ENCODE measurements around the gene ERICH3.
A peak's percentile ranks its signal among the peaks of the same experiment; 100 is the strongest.

Gene ERICH3

DNA sequence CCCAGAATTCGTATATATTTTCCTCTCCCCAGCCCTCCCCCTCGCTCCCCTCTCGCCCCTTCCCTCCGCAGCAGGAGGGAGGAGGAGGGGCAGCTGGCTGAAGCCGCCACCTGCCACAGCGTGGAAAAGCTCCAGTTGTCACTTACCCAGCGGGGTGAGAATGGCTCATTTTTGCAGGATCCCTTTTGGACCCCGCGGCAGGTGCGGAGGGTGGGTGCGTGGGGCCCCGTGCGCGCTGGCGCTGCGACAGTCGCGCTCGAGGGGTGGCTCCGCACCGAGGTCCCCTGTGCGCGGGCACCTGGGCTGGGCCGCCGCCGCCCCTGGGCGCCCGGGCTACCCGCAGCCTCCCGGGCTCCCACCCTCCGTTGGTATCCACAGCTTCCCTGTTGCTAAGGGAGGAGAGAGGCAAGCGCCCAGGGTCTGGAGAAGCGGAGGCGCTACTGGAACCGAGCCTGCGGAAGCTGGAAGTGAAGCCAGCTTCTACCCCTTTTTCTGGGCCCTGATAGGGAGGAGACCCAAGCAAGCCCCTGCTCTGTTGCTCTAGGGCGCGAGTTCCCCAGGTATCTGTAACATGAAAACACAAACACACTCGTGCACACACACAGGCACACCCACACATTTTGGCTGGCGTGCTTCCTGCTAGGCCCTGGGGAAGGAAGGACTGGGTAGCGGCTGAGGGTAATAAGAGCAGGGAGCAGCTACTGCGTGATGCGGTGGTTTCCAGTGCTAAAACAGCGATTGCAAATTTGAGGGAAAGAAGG, at the start of gene ERICH3:
Gene ERICH3 (minus strand): TSS at position 442 of the 761 bp plus-strand sequence. CDS start 273 bp downstream, at position 169.
- H3K4me3 ChIP-seq (ENCODE audit: low read depth, low read length): 0 out of 2 replicates have a peak within 1 kb of the TSS, but pooled peaks have one; percentile 9
- no peak for DNase-seq (ENCODE audit: low read depth, low spot score)
- no peak for TF ChIP-seq CTCF (IDR thresholded peaks at IDR 0.05; ENCODE audit: insufficient read depth, low read length, missing control alignments)
- ChIA-PET POLR2A (no interaction called here), CTCF (interaction anchor here (3.1 kb wide), 1 partner anchor 16 kb away, joined by 12 read pairs; no protein-coding TSS in a partner anchor)

DNA sequence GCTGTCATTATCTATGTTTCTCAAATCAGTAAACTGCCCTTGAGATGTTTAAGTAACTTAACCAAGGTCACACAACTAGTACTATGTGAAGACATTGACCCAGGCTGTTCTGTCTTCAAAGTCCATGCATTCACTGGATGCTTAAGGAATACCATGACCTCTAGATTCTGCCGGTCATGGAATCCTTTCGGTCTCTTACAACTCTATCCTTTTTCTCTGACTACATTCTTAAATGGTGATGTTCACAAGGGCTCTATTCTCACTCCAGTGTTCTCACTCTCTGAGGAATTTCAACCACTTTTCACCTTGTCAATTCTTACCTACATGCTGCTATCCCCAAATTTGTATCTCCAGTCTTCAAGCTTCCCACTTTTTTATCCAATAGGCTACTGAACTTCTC, 44.0 kb upstream of the ERICH3 start:
- CTCF ChIA-PET: interaction anchor here (1.2 to 2.3 kb wide), 2 partner anchors 16 to 28 kb away, joined by 6 to 7 read pairs; partner anchors contain the start of genes CRYZ and TYW3
- POLR2A ChIA-PET: no interaction called here
- no peak for DNase-seq (ENCODE audit: low read depth, low spot score)
- TF ChIP-seq CTCF (IDR thresholded peaks at IDR 0.05; ENCODE audit: insufficient read depth, low read length, missing control alignments): no peak
- H3K4me3 ChIP-seq (ENCODE audit: low read depth, low read length): no peak overlapping the region

- ChIA-PET CTCF (interaction anchor here (2.3 kb wide), 1 partner anchor 27 kb away, joined by 7 read pairs; no protein-coding TSS in a partner anchor), POLR2A (no interaction called here)
- no peak overlapping the region for H3K4me3 ChIP-seq (ENCODE audit: low read depth, low read length)
- no peak for DNase-seq (ENCODE audit: low read depth, low spot score)
- TF ChIP-seq CTCF (IDR thresholded peaks at IDR 0.05; ENCODE audit: insufficient read depth, low read length, missing control alignments): no peak
These were observed 43.2 kb upstream of the ERICH3 start for GRCh38 chr1:74716822-74717221.

DNA sequence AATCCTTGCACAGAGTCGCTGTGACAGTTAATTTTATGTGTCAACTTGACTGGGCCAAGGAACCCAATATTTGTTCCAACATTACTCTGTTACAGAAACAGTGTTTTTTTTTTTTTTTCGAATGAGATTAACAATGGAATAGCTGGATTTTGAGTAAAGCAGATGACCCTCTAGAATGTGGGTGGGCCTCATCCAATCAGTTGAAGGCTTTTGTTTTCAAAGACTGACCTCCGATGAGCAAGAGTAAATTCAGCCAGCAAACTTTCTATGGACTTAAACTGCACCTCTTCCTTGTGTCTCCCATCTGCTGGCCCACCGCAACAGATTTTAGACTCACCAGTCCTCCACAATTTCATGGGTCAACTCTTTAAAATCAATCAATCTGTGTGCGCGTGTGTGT, 42.2 kb upstream of the ERICH3 start:
- H3K4me3 ChIP-seq (ENCODE audit: low read depth, low read length): no peak overlapping the region
- no peak for TF ChIP-seq CTCF (IDR thresholded peaks at IDR 0.05; ENCODE audit: insufficient read depth, low read length, missing control alignments)
- CTCF ChIA-PET: interaction anchor here (1.1 kb wide), 1 partner anchor 18 kb away, joined by 4 read pairs; no protein-coding TSS in a partner anchor
- POLR2A ChIA-PET: no interaction called here
- no peak for DNase-seq (ENCODE audit: low read depth, low spot score)

DNA sequence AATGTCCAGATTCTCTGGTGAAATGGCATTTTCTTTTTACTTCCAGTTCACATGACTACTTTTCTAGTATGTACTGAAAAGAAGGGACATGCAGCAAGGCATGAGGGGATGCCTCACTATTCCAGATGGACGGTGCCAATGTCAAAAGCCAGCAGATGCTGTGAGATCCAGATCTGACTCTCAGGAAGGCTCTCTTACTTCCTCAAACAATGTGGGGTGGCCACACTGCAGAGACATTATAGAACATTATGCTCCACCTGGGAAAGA, 41.6 kb upstream of the ERICH3 start:
- POLR2A ChIA-PET: interaction anchor here (1.5 kb wide), 1 partner anchor 11 kb away, joined by 3 read pairs; no protein-coding TSS in a partner anchor

More for the DNA sequence above, 41.6 kb upstream of the ERICH3 start:
- H3K4me3 ChIP-seq (ENCODE audit: low read depth, low read length): no peak overlapping the region
- TF ChIP-seq CTCF (IDR thresholded peaks at IDR 0.05; ENCODE audit: insufficient read depth, low read length, missing control alignments): no peak
- no peak for DNase-seq (ENCODE audit: low read depth, low spot score)
- CTCF ChIA-PET: interaction anchor here (1.1 kb wide), 1 partner anchor 19 kb away, joined by 4 read pairs; no protein-coding TSS in a partner anchor
